Adipose tissue (tissue), 3 donors: ENCODE measurements around the gene RGS7. TPM values are rescaled to one million over a fixed set of nuclear protein-coding genes. Genes with fewer than 3 reads are reported as not detected.
"Not testable (repeated sequence)": the region's sequence is repeated elsewhere in the genome, so short reads cannot be mapped to it uniquely, and the experiment has no call there.

Source experiments
- H3K27ac ChIP-seq: one replicate; pipeline ENCODE4 v1.5.1; 2013; ENCODE audit warnings: low read depth, low read length
- WGBS, 3 donors: extraction: QIAGEN DNeasy Blood & Tissue Kit; methylation state at CpG; one replicate each; pipeline ENCODE4 v1.1.7; 2013; 5-methylcytosine and 5-hydroxymethylcytosine counted together
- polyA plus RNA-seq, 3 donors: library from polyadenylated mRNA; stranded (reverse); fragments of 200-250 nt; gene quantifications; one replicate each; pipeline ENCODE4 v1.2.3, GENCODE V29; 2013
- donor health status: healthy with polysubstance abuse.
- donor health status: Bipolar disorder and iron deficiency.
- donor health status: healthy.

RGS7 gene
- polyA plus RNA-seq, 3 donors: 0.13 to 0.28 TPM; not detected in 1

- no peak overlapping the region for H3K27ac ChIP-seq
- WGBS, 3 donors: 51 to 70% (median 64%) methylated on average over 1 of the region's 1 CpG
Measured at GRCh38 chr1:240808381-240808780, 548.6 kb downstream of the RGS7 start.

GRCh38 chr1:240806200-240806745 is 550.7 kb downstream of the RGS7 start:
- no peak overlapping the region for H3K27ac ChIP-seq
- WGBS, 3 donors: 80 to 90% (median 87%) methylated on average over 5 of the region's 5 CpGs

GRCh38 chr1:240804475-240804874 is 552.5 kb downstream of the RGS7 start:
- 43 to 62% (median 47%) methylated on average over 2 of the region's 2 CpGs for WGBS, 3 donors
- H3K27ac ChIP-seq: no peak overlapping the region

- no peak overlapping the region for H3K27ac ChIP-seq
Measured at GRCh38 chr1:240803151-240803550, 553.9 kb downstream of the RGS7 start.

GRCh38 chr1:240802271-240802670 is 554.7 kb downstream of the RGS7 start:
- 87 to 93% (median 93%) methylated on average over 2 of the region's 2 CpGs for WGBS, 3 donors
- H3K27ac ChIP-seq: no peak overlapping the region

GRCh38 chr1:240801442-240801841 is 555.6 kb downstream of the RGS7 start:
- H3K27ac ChIP-seq: no peak overlapping the region
- 86 to 89% (median 87%) methylated on average over 3 of the region's 3 CpGs for WGBS, 3 donors

GRCh38 chr1:240800291-240800690 is 556.7 kb downstream of the RGS7 start:
- H3K27ac ChIP-seq: no peak overlapping the region
- 60 to 84% (median 63%) methylated on average over 1 of the region's 1 CpG for WGBS, 3 donors

- 52 to 94% (median 83%) methylated on average over 1 of the region's 1 CpG for WGBS, 3 donors
Measured at GRCh38 chr1:240797050-240797449, 560.0 kb downstream of the RGS7 start.

GRCh38 chr1:240794046-240794843 is 562.8 kb downstream of the RGS7 start:
- 60 to 70% (median 62%) methylated on average over 6 of the region's 6 CpGs for WGBS, 3 donors
- H3K27ac ChIP-seq: no peak overlapping the region

More at GRCh38 chr1:240797050-240797449, 560.0 kb downstream of the RGS7 start:
- H3K27ac ChIP-seq: no peak overlapping the region

GRCh38 chr1:240792915-240793529 is 564.0 kb downstream of the RGS7 start:
- H3K27ac ChIP-seq: no peak overlapping the region
- WGBS, 3 donors: 63 to 83% (median 83%) methylated on average over 5 of the region's 5 CpGs

GRCh38 chr1:240790856-240791255 is 566.1 kb downstream of the RGS7 start:
- H3K27ac ChIP-seq: no peak overlapping the region

GRCh38 chr1:240786880-240787279 is 570.1 kb downstream of the RGS7 start:
- H3K27ac ChIP-seq: no peak overlapping the region
- 53 to 72% (median 56%) methylated on average over 1 of the region's 1 CpG for WGBS, 3 donors

GRCh38 chr1:240784776-240785175 is 572.2 kb downstream of the RGS7 start:
- 82 to 87% (median 83%) methylated on average over 2 of the region's 2 CpGs for WGBS, 3 donors
- H3K27ac ChIP-seq: no peak overlapping the region

- not testable (repeated sequence) for H3K27ac ChIP-seq
- 57 to 83% (median 72%) methylated on average over 7 of the region's 7 CpGs for WGBS, 3 donors
Measured at GRCh38 chr1:240783728-240784137, 573.3 kb downstream of the RGS7 start.

- 24 to 46% (median 45%) methylated on average over 2 of the region's 2 CpGs for WGBS, 3 donors
- no peak overlapping the region for H3K27ac ChIP-seq
Measured at GRCh38 chr1:240776237-240776636, 580.8 kb downstream of the RGS7 start.

GRCh38 chr1:240772131-240772530 is 584.9 kb downstream of the RGS7 start:
- 61 to 74% (median 70%) methylated on average over 3 of the region's 3 CpGs for WGBS, 3 donors

GRCh38 chr1:240771450-240771849 is 585.6 kb downstream of the RGS7 start:
- H3K27ac ChIP-seq: no peak overlapping the region
- WGBS, 3 donors: 91 to 93% (median 92%) methylated on average over 16 of the region's 16 CpGs

More at GRCh38 chr1:240772131-240772530, 584.9 kb downstream of the RGS7 start:
- no peak overlapping the region for H3K27ac ChIP-seq

- H3K27ac ChIP-seq: no peak overlapping the region
- 66 to 80% (median 76%) methylated on average over 4 of the region's 4 CpGs for WGBS, 3 donors
Measured at GRCh38 chr1:240768979-240769378, 588.0 kb downstream of the RGS7 start.

- H3K27ac ChIP-seq: no peak overlapping the region
Measured at GRCh38 chr1:240766831-240767230, 590.2 kb downstream of the RGS7 start.
